Endothelial cell of umbilical vein (primary cell): ENCODE data around the gene AWAT2. TPM values are rescaled to one million over a fixed set of nuclear protein-coding genes. Genes with fewer than 3 reads are reported as not detected.

Experiments
- BruUV-seq: library from RNA; stranded (reverse); fragments of 400-500 nt; replicated peaks from 2 replicates; lab custom pipeline; 2021; lab: Mats Ljungman, UMichigan
- CTCF ChIA-PET: fragments of 300-600, 350-600 bp; sonication (Branson Sonifier 250); formaldehyde crosslinking; loops from one replicate; lab custom pipeline; 2021; ENCODE audit warnings: antibody characterized with exemption, inconsistent platforms; lab: Charles Lee
- POLR2A ChIA-PET: fragments of 300-600, 350-600 bp; sonication (Branson Sonifier 250); formaldehyde crosslinking; loops from one replicate; lab custom pipeline; 2021; ENCODE audit warnings: antibody characterized with exemption, inconsistent platforms; lab: Charles Lee
- DNase-seq: peaks from one replicate; pipeline ENCODE4 v3.0.0-alpha.2; 2011; ENCODE audit warnings: low read depth, low spot score
- FAIRE-seq: peaks from 2 replicates; lab custom pipeline; 2011; peaks lifted over from hg19 to GRCh38; lab: Jason Lieb, UNC
- H2AFZ ChIP-seq: 2 replicates; pipeline ENCODE4 v1.6.0; 2012; ENCODE audit warnings: low read depth, low read length, control low read depth, inconsistent platforms
- H3K27ac ChIP-seq: 2 replicates; pipeline ENCODE4 v1.5.1; 2011; ENCODE audit warnings: low read depth, mild to moderate bottlenecking, control low read depth, low read length, moderate library complexity; ENCODE audit not compliant: insufficient read depth
- H3K27me3 ChIP-seq, 2 experiments: 2 replicates each; pipeline versions ENCODE4 v1.6.0 to v1.6.1; 2011; ENCODE audit warnings: low read length in 2 of 2, mixed read lengths in 1 of 2; ENCODE audit not compliant: control insufficient read depth in 2 of 2, insufficient read depth in 2 of 2
- H3K36me3 ChIP-seq, 2 experiments: 2 replicates in 1 of 2; 3 replicates in 1 of 2; pipeline ENCODE4 v1.5.1; 2011; ENCODE audit warnings: low read length in 2 of 2, mild to moderate bottlenecking in 1 of 2, moderate library complexity in 1 of 2; ENCODE audit not compliant: control insufficient read depth in 2 of 2, insufficient read depth in 2 of 2; ENCODE audit errors: extremely low read depth in 1 of 2
- H3K4me1 ChIP-seq: 3 replicates; pipeline ENCODE4 v1.5.1; 2011; ENCODE audit warnings: mild to moderate bottlenecking, low read length; ENCODE audit not compliant: control insufficient read depth, insufficient read depth; ENCODE audit errors: extremely low read depth
- H3K4me2 ChIP-seq: 2 replicates; pipeline ENCODE4 v1.6.1; 2011; ENCODE audit warnings: low read length, control low read depth, mixed read lengths; ENCODE audit not compliant: insufficient read depth
- H3K4me3 ChIP-seq, 3 experiments: fragments of 200-600 bp in 1 of 3; sonication (generic), shearing (Covaris generic) in 1 of 3; replicated peaks in 1 of 3; 2 replicates each; pipeline ENCODE4 v1.5.1; 2011 to 2016; ENCODE audit warnings: control low read depth in 3 of 3, low read length in 3 of 3, mild to moderate bottlenecking in 2 of 3, inconsistent platforms in 1 of 3, low read depth in 1 of 3, moderate library complexity in 1 of 3; ENCODE audit not compliant: insufficient read depth in 1 of 3
- H3K79me2 ChIP-seq: 2 replicates; pipeline ENCODE4 v1.6.0; 2012; ENCODE audit warnings: low read length, inconsistent platforms; ENCODE audit not compliant: control insufficient read depth, insufficient read depth
- H3K9ac ChIP-seq: replicated peaks from 2 replicates; pipeline ENCODE3; 2011; ENCODE audit warnings: low read length, control low read depth; ENCODE audit not compliant: insufficient read depth; ENCODE audit errors: extremely low read depth
- H3K9me1 ChIP-seq: replicated peaks from 3 replicates; pipeline ENCODE4 v1.6.0; 2011; ENCODE audit warnings: mild to moderate bottlenecking, low read length; ENCODE audit not compliant: control insufficient read depth, insufficient read depth; ENCODE audit errors: extremely low read depth
- H3K9me3 ChIP-seq: replicated peaks from 2 replicates; pipeline ENCODE4 v1.5.1; 2012; ENCODE audit warnings: low read length, inconsistent platforms; ENCODE audit not compliant: control insufficient read depth, insufficient read depth
- H4K20me1 ChIP-seq: replicated peaks from 2 replicates; pipeline ENCODE3; 2011; ENCODE audit warnings: mild to moderate bottlenecking, low read length; ENCODE audit not compliant: control insufficient read depth, insufficient read depth; ENCODE audit errors: extremely low read depth
- CTCF ChIP-seq, 2 donors: IDR thresholded peaks; 1 replicate in 1 of 2; 2 replicates in 1 of 2; pipeline ENCODE4 v1.5.1; 2011; ENCODE audit warnings: low read length in 2 of 2, mild to moderate bottlenecking in 2 of 2, moderate library complexity in 2 of 2, control low read depth in 1 of 2, inconsistent platforms in 1 of 2, low read depth in 1 of 2; ENCODE audit not compliant: insufficient read depth in 1 of 2; ENCODE audit errors: extremely low read depth in 1 of 2
- EZH2 ChIP-seq: IDR thresholded peaks from 2 replicates; pipeline ENCODE4 v1.6.1; 2012; ENCODE audit warnings: borderline replicate concordance, low read depth, mild to moderate bottlenecking, moderate library complexity, low read length, inconsistent platforms; ENCODE audit not compliant: severe bottlenecking
- FOS ChIP-seq: IDR thresholded peaks from 2 replicates; pipeline ENCODE4 v1.6.1; 2011; ENCODE audit warnings: mild to moderate bottlenecking, low read length, moderate library complexity, borderline replicate concordance; ENCODE audit not compliant: insufficient read depth
- GATA2 ChIP-seq: IDR thresholded peaks from 2 replicates; pipeline ENCODE4 v1.7.0; 2011; ENCODE audit warnings: low read depth, mild to moderate bottlenecking, moderate library complexity, mixed read lengths, low read length; ENCODE audit not compliant: insufficient read length, insufficient read depth
- JUN ChIP-seq: IDR thresholded peaks from 2 replicates; pipeline ENCODE4 v1.6.1; 2011; ENCODE audit warnings: borderline replicate concordance, low read depth; ENCODE audit not compliant: insufficient read length, insufficient read depth
- MYC ChIP-seq: IDR thresholded peaks from one replicate; pipeline ENCODE4 v1.6.1; 2011; ENCODE audit warnings: mild to moderate bottlenecking, low read depth, low read length
- POLR2AphosphoS5 ChIP-seq: IDR thresholded peaks from 2 replicates; pipeline ENCODE4 v1.6.1; 2012; ENCODE audit warnings: low read depth, mild to moderate bottlenecking, control low read depth, low read length, moderate library complexity; ENCODE audit not compliant: insufficient read depth
- dilution Hi-C: fragments of 300-500 bp; cut with MboI; formaldehyde crosslinking; loops from one replicate; pipeline ENCODE4 v1.15.0; 2019; ENCODE audit warnings: low sequenced_read_pairs; ENCODE audit not compliant: extremely low pct_ligation_motif_present
- intact Hi-C: fragments of 100-400 bp; cut with micrococcal nuclease; formaldehyde crosslinking; loops from one replicate; pipeline ENCODE4 v1.10.0; 2022
- polyA plus RNA-seq, 4 experiments: library from polyadenylated mRNA; depleted of rRNA in 3 of 4; stranded (reverse) in 3 of 4; unstranded in 1 of 4; fragments of >200 nt; gene quantifications; 2 replicates each; pipeline versions ENCODE4 v1.2.1 to v1.2.3, GENCODE V29; 2011 to 2012; ENCODE audit warnings: missing spikeins in 1 of 4
- total RNA-seq: library from RNA; stranded (reverse); gene quantifications from 2 replicates; pipeline ENCODE4 v1.2.3, GENCODE V29; 2021
- TF ChIP-seq, protein P1 (sequence below): IDR thresholded peaks from 2 replicates; pipeline ENCODE4 v1.6.1; 2011; ENCODE audit not compliant: insufficient read depth, insufficient read length

Gene AWAT2
- total and polyA plus RNA-seq, 2 donors (not counting 3 experiments of a cell fraction or from before 2014, with no cell fraction given) = 0.20 to 0.29 TPM

- dilution Hi-C loops = no loop called here
- no peaks in the 10 kb centered on the region for H3K9me1 ChIP-seq
- H3K4me3 ChIP-seq = peak overlapping the region in 1 of 3 experiments; percentile 3
- ChIA-PET POLR2A (no interaction called here), CTCF (interaction anchor here (1.0 to 2.9 kb wide), 5 partner anchors 11 to 522 kb away, joined by 3 to 28 read pairs (median 3); no protein-coding TSS in a partner anchor)
- peak overlapping the region; percentile 67 for H3K4me2 ChIP-seq
- BruUV-seq = no TSS peak
- DNase-seq = peak; percentile 74
- H3K27ac ChIP-seq = peak overlapping the region; percentile 66
- H3K36me3 ChIP-seq = no peaks in the 10 kb centered on the region
- no peak overlapping the region for H3K9ac ChIP-seq
- H4K20me1 ChIP-seq = no peaks in the 10 kb centered on the region
- peaks cover 54% of the 10 kb centered on the region for H3K4me1 ChIP-seq
- intact Hi-C loops = no loop called here
- peak overlapping the region; percentile 26 for H2AFZ ChIP-seq
- H3K27me3 ChIP-seq = no peaks in the 10 kb centered on the region
- FAIRE-seq = peak; percentile 98
- no peaks in the 10 kb centered on the region for H3K79me2 ChIP-seq
- H3K9me3 ChIP-seq = no peaks in the 10 kb centered on the region
- TF ChIP-seq FOS (no peak), EZH2 (no peak), CTCF (IDR thresholded peaks at IDR 0.05; ENCODE audit: extremely low read depth in 1 of 2, insufficient read depth in 1 of 2, low read depth in 1 of 2, low read length in 2 of 2) (no peak), GATA2 (no peak), MYC (no peak), POLR2AphosphoS5 (no peak), JUN (no peak)
- TF ChIP-seq, protein P1, sequence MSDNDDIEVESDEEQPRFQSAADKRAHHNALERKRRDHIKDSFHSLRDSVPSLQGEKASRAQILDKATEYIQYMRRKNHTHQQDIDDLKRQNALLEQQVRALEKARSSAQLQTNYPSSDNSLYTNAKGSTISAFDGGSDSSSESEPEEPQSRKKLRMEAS = no peak
Measured at GRCh38 chrX:70025464-70025863, 24.3 kb downstream of the AWAT2 start.
